HG03558 (cell line): ENCODE measurements around the gene CDS2.

Experiments
- ATAC-seq: cut with Tn5 transposase; IDR thresholded peaks from one replicate; pipeline ENCODE4 v1.9.1; 2021; ENCODE audit warnings: moderate number of reproducible peaks; ENCODE audit not compliant: unreplicated experiment; ENCODE audit errors: extremely low read depth

CDS2 gene

DNA sequence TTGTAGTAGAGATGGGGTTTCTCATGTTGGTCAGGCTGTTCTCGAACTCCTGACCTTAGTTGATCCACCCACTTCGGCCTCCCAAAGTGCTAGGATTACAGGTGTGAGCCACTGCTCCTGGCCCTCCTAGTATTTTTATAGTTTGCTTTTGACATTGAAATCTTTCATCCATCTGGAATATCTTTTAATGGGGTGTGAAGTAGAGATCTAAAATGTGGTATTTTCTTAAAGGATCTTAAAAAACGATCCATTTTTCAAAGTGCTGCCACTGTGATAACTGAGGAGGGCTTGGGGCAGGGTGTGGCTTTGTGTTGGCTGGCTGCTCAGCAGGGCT is 23.1 kb downstream of the CDS2 start:
- no peak for ATAC-seq

- no peak for ATAC-seq
These were observed 23.6 kb downstream of the CDS2 start for GRCh38 chr20:5150226-5151076.

GRCh38 chr20:5153152-5153467 is 26.3 kb downstream of the CDS2 start:
- no peak for ATAC-seq

- no peak for ATAC-seq
These were observed 27.1 kb downstream of the CDS2 start for GRCh38 chr20:5153612-5154542.

DNA sequence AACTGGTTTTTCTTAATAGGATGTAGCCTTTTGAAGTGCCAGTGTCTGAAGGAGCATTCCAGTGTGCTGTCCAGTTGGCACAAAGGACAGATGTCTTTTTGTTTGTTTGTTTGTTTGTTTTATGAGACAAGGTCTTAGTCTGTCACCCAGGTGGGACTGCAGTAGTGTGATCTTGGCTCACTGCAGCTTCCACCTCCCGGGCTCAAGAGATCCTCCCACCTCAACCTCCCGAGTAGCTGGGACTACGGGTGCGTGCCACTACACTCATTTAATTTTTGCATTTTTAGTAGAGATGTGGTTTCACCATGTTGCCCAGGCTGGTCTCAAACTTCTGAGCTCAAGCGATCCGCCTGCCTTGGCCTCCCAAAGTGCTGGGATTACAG is 27.7 kb downstream of the CDS2 start:
- no peak for ATAC-seq

- ATAC-seq, result no peak
These were observed 28.6 kb downstream of the CDS2 start for GRCh38 chr20:5155404-5155803.

DNA sequence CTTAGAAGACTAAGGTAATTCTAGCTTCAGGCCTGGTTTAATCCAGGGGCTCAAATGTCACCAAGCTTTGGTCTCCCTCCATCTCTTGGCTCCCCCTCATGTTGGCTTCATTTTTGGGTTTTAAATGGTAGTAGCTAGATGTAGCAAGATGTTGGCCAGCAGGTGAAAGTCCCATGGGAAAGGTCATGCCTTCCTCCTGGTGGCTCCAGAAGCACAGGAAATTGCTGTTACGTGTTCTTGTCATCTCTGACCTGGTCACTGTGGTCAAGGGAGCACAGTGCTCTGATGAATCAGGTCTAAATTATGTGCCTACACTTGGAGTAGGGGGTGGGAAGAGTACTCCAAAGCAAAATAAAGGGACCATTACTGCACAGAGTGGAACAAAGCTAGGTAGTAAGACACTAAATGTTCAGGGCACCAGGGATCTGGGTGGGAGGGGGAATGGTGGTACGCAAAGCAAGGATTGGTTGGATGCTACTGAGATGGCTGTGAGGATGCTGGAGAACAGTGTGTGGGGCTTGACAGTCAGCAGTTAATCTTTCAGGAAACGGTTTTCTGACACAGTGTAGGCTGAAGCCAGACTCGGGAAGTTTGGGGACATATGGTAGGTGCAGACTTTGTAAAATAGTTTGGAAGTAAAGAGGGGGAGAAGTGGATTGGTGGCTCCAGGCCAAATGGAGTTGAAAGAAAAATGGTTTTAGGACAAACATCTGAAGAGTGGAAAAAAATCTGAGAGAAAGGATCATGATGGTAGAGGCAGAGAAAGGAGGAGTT is 30.1 kb downstream of the CDS2 start:
- no peak for ATAC-seq

DNA sequence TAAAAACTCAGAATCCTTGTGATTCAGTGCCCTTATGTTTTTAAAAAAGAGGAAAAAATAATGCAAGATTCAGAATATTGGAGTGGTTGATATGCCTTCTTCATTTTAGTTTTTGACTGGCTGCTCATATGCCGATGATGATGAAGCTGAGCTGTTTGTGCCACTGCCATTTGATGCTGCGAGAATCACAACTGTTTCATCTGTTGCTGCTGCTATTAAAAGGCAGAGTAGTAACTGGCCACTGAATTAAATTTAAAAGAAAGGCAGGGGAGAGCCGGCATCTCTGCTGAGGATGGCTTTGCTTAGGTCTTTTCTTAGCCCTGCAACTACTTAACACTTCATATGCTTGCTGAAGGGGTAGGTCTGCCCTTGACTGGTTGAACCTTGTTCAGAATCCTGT is 33.1 kb downstream of the CDS2 start:
- no peak for ATAC-seq

DNA sequence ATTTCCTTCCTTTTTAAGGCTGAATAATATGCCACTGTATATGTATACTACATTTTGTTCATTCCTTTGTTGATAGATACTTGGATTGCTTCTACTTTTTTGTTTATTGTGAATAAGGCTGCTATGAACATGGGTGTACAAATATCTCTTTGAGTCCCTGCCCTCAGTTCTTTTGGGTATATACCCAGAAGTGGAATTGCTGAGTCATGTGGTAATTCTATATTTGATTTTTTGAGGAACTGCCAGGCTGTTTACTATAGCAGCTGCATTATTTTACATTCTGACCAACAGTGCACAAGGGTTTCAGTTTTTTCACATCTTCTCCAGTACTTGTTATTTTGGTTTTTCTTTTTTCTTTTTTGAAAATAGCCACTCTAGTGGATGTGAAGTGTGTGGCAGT is 34.1 kb downstream of the CDS2 start:
- ATAC-seq, result no peak

DNA sequence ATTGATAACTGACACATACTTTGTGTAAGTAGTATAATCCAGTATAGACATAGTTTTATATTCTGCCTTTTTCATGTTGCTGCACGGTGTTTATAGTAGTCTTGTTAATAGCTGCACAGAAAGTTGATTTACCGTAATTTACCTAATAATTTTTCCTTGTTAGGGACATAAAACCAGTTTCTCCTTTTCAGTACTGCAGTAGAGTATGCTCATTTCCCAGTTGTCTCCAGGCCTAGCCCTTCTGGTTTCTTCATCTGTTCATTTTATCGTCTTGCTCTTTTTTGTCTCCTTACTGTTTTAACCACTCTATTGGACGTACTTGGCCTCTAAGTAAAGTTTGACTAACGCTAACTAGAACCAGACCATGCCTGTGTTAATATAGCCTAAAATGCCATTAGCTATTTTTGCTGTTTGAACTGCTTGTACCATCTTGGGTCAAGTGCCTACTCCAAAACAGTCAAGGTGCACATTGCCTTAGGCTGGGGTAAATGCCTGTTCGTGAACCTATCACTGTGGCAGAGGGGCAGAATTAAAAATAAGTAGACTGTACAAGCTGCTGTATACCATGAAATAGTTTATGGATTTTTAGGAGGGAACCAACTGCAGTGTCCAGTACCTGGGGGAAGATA is 34.8 kb downstream of the CDS2 start:
- no peak for ATAC-seq

- no peak for ATAC-seq
These were observed 38.1 kb downstream of the CDS2 start for GRCh38 chr20:5164645-5165625.

GRCh38 chr20:5168651-5169396 is 42.0 kb downstream of the CDS2 start:
- no peak for ATAC-seq

DNA sequence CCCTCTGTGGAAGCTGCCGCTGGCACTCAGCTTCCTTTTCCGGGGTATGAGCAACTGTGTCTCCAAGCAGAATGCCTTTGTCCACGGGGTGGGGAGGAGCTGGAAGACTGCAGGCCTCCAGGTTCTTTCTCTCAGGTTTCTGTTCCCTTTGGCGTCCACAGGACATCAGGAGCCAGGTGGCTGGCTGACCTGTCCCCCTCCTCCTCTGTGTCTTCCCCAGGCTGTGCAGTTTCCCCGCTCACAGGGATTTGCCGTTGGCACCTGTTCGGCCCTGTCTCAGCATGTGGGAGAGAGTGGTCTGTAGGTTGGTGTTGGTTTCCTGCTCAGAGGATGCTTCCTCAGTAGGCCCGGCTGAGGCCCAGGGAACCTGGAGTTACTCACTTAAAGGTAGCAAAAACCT is 43.5 kb downstream of the CDS2 start:
- ATAC-seq, result no peak

DNA sequence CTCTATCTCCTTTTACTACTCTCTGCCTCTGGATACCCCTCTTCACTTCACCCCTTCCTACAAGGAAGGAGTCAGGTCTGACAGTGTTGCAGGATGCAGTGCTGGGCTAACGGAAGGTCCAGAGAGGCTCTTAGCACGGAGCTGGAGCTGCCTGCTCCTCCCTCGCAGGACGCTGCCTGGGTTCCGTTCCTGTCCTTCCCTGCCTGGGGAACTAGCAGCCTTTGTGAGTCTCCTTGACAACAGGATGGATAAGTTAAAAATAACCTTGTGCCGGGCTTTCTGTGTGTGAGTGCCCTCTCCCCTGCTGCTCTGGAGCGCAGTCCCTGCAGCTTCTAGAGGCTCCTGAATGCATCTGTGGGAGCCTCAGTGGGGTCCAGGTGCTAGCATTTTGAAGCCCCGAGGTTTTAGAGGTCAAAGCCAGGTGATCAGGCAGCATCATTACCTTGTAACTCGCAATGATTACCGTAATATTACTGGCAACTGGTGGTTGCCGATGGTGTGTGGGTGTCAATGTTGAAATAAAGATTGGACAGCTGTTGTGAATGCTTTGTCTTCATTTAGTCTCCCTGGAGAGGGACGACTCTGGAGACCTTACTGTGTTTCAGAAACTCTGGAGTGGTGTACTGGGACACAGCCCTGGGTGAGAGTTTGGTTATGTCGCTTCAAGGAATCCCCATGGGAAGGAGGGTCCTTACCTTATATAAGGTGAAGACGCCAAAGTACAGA is 44.4 kb downstream of the CDS2 start:
- ATAC-seq, result no peak

DNA sequence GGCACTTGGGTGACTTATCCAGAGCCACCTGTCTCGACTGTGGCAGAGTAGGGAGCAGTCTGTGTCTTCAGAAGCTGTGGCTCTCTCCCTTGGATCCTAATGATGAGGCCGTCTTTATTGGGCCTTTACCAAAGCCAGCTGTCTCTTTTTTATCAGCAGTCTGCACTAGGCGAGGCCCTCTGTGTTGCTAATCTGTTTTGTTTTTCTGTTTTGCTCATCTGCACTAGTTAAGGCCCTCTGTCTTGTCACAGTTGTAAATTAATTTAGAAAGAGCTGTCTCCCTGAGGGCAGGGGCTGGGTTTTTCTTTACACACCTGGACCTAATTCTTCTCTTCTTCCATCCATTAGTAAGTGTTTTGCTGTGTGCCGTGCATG is 45.0 kb downstream of the CDS2 start:
- no peak for ATAC-seq

DNA sequence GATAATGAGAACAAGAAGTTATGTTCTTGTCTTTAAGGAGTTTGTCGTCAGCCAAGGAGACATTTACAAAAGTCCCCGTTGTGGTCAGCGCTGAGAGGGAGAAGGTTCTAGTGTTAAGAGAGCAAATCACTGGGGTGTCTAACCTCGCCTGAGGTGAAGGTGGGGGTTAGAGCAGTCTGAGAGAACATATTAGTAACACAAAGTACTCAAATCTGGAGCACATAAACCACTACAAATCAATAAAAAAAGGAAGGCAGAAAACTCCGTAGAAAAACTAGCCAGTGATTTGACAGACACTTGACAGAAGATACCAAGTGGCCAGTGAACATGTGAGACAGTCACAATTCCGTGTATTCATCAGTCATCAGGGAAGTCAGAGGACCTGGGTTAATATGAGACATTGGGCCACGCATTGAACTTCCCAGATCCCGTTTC is 45.4 kb downstream of the CDS2 start:
- ATAC-seq, result peak; percentile 36

- ATAC-seq, result no peak
These were observed 46.2 kb downstream of the CDS2 start for GRCh38 chr20:5172903-5173463.

DNA sequence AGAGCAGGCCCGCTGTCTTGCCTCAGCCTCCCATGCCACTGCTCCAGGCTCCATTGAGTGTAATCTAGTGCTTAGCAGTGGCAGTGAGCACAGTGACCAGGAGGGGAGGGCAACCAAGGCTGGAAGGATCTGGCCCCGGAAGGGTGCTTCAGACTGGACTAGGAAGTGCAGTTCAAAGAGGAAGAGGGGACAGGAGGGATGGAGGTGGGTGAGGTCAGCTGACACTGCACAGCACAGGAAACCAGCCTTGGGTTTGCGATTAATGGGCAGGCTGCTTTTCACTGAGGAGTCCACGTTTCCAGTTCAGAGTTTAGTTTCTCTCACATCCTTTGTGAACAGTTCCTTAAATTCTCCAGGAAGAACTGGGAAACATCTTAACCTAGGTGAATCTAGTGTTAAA is 46.9 kb downstream of the CDS2 start:
- ATAC-seq, result no peak
